ENCODE measurements around the gene SLC2A13.

SLC2A13 gene

GRCh38 chr12:39736406-39736805, 369.5 kb downstream of the SLC2A13 start:
- FAIRE-seq: peak; percentile 68

DNA sequence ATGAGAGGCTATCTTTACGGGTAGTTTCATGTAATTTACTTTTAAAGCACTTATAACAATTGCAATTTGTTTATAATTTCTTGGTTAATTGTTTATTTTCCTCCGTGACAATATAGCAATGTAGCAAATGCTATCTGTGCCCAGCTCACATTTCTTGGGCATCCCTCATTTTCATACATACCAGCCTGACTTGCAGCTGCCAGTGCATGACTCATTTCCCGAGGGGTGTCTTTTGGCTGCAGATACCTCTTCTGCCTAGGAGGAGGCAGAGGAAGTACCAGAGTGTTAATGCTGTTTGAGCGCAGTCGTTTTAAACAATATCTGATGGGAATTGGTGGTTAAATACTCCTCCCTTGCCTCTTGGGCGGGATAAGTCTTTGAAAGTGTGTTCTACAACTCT, 382.1 kb downstream of the SLC2A13 start:
- FAIRE-seq: no peak

GRCh38 chr12:39722504-39722903, 383.4 kb downstream of the SLC2A13 start:
- no peak for FAIRE-seq

DNA sequence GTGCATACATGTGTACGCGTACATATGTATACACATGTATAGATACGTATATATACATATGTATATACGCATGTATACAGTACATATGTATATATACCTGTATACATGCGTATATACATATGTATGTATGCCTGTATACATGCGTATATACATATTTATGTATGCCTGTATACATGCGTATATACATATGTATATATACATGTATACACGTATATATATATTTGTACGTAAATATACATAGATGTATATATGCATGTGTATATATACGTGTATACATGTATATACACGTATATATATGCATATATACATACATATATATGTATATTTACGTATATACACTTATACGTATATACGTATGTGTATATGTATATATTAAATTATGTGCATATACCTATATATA, 392.3 kb downstream of the SLC2A13 start:
- no peak for FAIRE-seq

- FAIRE-seq: peak; percentile 95
Observed at GRCh38 chr12:39712334-39712733, 393.5 kb downstream of the SLC2A13 start.

Data from colon (tissue), 2 donors.